Breast epithelium (tissue), 4 donors: Measurements from ENCODE around the gene TCP11L1. TPM values are rescaled to one million over a fixed set of nuclear protein-coding genes. Genes with fewer than 3 reads are reported as not detected.

Source experiments
- DNase-seq, 2 donors: peaks; one replicate each; pipeline ENCODE4 v3.0.0-alpha.2; 2019; ENCODE audit warnings: low spot score in 2 of 2
- H3K27ac ChIP-seq, 2 donors: fragments of 200-600 bp; sonication (generic) in 1 of 2; one replicate each; pipeline ENCODE4 v1.5.1; 2016 to 2019; ENCODE audit warnings: mild to moderate bottlenecking in 1 of 2
- H3K27me3 ChIP-seq, 2 donors: fragments of 200-600 bp; sonication (generic) in 1 of 2; one replicate each; pipeline versions ENCODE4 v1.5.1 to v1.6.0; 2017 to 2019; ENCODE audit warnings: control low read depth in 1 of 2, mild to moderate bottlenecking in 1 of 2
- H3K36me3 ChIP-seq: fragments of 200-600 bp; one replicate; pipeline ENCODE4 v1.5.1; 2019
- H3K4me1 ChIP-seq, 2 donors: fragments of 200-600 bp; sonication (generic); one replicate each; pipeline ENCODE4 v1.5.1; 2016 to 2019; ENCODE audit warnings: control low read depth in 1 of 2
- H3K4me3 ChIP-seq, 3 donors: fragments of 200-600 bp; sonication (generic); 1 replicate in 2 of 3; 2 replicates in 1 of 3; pipeline ENCODE4 v1.5.1; 2016 to 2019; ENCODE audit warnings: mild to moderate bottlenecking in 3 of 3, moderate library complexity in 2 of 3
- H3K9me3 ChIP-seq, 2 donors: fragments of 200-600 bp; sonication (generic) in 1 of 2; one replicate each; pipeline ENCODE4 v1.5.1; 2016 to 2019; ENCODE audit warnings: control low read depth in 1 of 2
- CTCF ChIP-seq, 3 donors: fragments of 450-650 bp; IDR thresholded peaks; one replicate each; pipeline ENCODE4 v1.5.1; 2016 to 2017; ENCODE audit warnings: antibody characterized with exemption in 3 of 3, mild to moderate bottlenecking in 3 of 3, moderate library complexity in 3 of 3
- POLR2A ChIP-seq: fragments of 450-650 bp; IDR thresholded peaks from one replicate; pipeline ENCODE4 v1.6.1; 2016; ENCODE audit warnings: antibody characterized with exemption, mild to moderate bottlenecking, moderate library complexity
- POLR2AphosphoS5 ChIP-seq, 3 donors: sonication (generic); formaldehyde crosslinking; IDR thresholded peaks; one replicate each; pipeline ENCODE4 v1.6.1; 2017; ENCODE audit warnings: antibody characterized with exemption in 3 of 3
- intact Hi-C: fragments of 100-400 bp; cut with DNase I; formaldehyde crosslinking; loops from one replicate; pipeline ENCODE4 v1.15.1; 2023; ENCODE audit warnings: low total_unique reads
- total RNA-seq, 3 donors: library from RNA; depleted of rRNA; stranded (reverse); fragments of >200 nt; gene quantifications; one replicate each; pipeline ENCODE4 v1.1.0, GENCODE V29; 2016

The TCP11L1 gene
- total RNA-seq, 3 donors from 2014 or later = 19.8 to 34.7 (median 29.0) TPM

- Histone ChIP-seq H3K36me3 (no peaks in the 10 kb centered on the region), H3K4me1 (no peaks in the 10 kb centered on the region), H3K9me3 (no peaks in the 10 kb centered on the region), H3K27ac (no peak overlapping the region), H3K27me3 (no peaks in the 10 kb centered on the region), H3K4me3 (no peak overlapping the region)
- DNase-seq = no peak
- intact Hi-C loops = no loop called here
- TF ChIP-seq POLR2A = no peak
- TF ChIP-seq POLR2AphosphoS5 (IDR thresholded peaks at IDR 0.05) = no peak
- TF ChIP-seq CTCF (IDR thresholded peaks at IDR 0.05) = no peak
These were observed 12.9 kb downstream of the TCP11L1 start for GRCh38 chr11:33052231-33052630.

GRCh38 chr11:33055375-33055774 lies 16.0 kb downstream of the TCP11L1 start:
- DNase-seq = no peak
- no peaks in the 10 kb centered on the region for H3K4me1 ChIP-seq
- no peak for TF ChIP-seq CTCF (IDR thresholded peaks at IDR 0.05)
- no peak for TF ChIP-seq POLR2AphosphoS5 (IDR thresholded peaks at IDR 0.05)
- TF ChIP-seq POLR2A = no peak
- H3K4me3 ChIP-seq = no peak overlapping the region
- H3K27ac ChIP-seq = no peak overlapping the region
- intact Hi-C loops = no loop called here
- H3K9me3 ChIP-seq = no peaks in the 10 kb centered on the region
- H3K27me3 ChIP-seq = no peaks in the 10 kb centered on the region
- H3K36me3 ChIP-seq = no peaks in the 10 kb centered on the region

- Histone ChIP-seq H3K27me3 (no peaks in the 10 kb centered on the region), H3K9me3 (no peaks in the 10 kb centered on the region), H3K4me3 (no peak overlapping the region), H3K4me1 (no peaks in the 10 kb centered on the region), H3K36me3 (no peaks in the 10 kb centered on the region), H3K27ac (no peak overlapping the region)
- TF ChIP-seq POLR2A (no peak), POLR2AphosphoS5 (IDR thresholded peaks at IDR 0.05) (no peak), CTCF (IDR thresholded peaks at IDR 0.05) (no peak)
- no peak for DNase-seq
- intact Hi-C loops = no loop called here
These were observed 17.9 kb downstream of the TCP11L1 start for GRCh38 chr11:33057284-33057683.

- Histone ChIP-seq H3K27me3 (no peaks in the 10 kb centered on the region), H3K4me1 (no peaks in the 10 kb centered on the region), H3K36me3 (no peaks in the 10 kb centered on the region), H3K4me3 (no peak overlapping the region), H3K27ac (no peak overlapping the region), H3K9me3 (no peaks in the 10 kb centered on the region)
- TF ChIP-seq CTCF (IDR thresholded peaks at IDR 0.05) (no peak), POLR2AphosphoS5 (IDR thresholded peaks at IDR 0.05) (no peak), POLR2A (no peak)
- intact Hi-C loops = no loop called here
- DNase-seq = no peak
These were observed 20.1 kb downstream of the TCP11L1 start for GRCh38 chr11:33059331-33060007.

GRCh38 chr11:33060271-33060670 lies 20.9 kb downstream of the TCP11L1 start:
- no peak for TF ChIP-seq POLR2A
- no peak for TF ChIP-seq CTCF (IDR thresholded peaks at IDR 0.05)
- no peak for TF ChIP-seq POLR2AphosphoS5 (IDR thresholded peaks at IDR 0.05)
- Histone ChIP-seq H3K27ac (no peak overlapping the region), H3K36me3 (no peaks in the 10 kb centered on the region), H3K9me3 (no peaks in the 10 kb centered on the region), H3K4me3 (no peak overlapping the region), H3K27me3 (no peaks in the 10 kb centered on the region), H3K4me1 (no peaks in the 10 kb centered on the region)
- no peak for DNase-seq
- intact Hi-C loops = no loop called here
